Upper lobe of left lung (tissue), 4 donors: ENCODE measurements around the gene SDK1.

ENCODE experiments used
- EP300 ChIP-seq, 4 donors: sonication (generic); formaldehyde crosslinking; IDR thresholded peaks; one replicate each; pipeline ENCODE4 v1.5.1; 2017; ENCODE audit warnings: antibody characterized with exemption in 4 of 4, control low read depth in 2 of 4
- POLR2A ChIP-seq, 4 donors: fragments of 450-650 bp; IDR thresholded peaks; one replicate each; pipeline ENCODE4 v1.5.1; 2016 to 2017; ENCODE audit warnings: antibody characterized with exemption in 4 of 4, mild to moderate bottlenecking in 2 of 4
- TF ChIP-seq, protein P1 (sequence below), 6 experiments: fragments of 450-650 bp in 4 of 6; fragments of 200-600 bp in 2 of 6; sonication (generic) in 2 of 6; IDR thresholded peaks; one replicate each; pipeline ENCODE4 v1.5.1; 2016 to 2019; ENCODE audit warnings: antibody characterized with exemption in 6 of 6

DNA sequence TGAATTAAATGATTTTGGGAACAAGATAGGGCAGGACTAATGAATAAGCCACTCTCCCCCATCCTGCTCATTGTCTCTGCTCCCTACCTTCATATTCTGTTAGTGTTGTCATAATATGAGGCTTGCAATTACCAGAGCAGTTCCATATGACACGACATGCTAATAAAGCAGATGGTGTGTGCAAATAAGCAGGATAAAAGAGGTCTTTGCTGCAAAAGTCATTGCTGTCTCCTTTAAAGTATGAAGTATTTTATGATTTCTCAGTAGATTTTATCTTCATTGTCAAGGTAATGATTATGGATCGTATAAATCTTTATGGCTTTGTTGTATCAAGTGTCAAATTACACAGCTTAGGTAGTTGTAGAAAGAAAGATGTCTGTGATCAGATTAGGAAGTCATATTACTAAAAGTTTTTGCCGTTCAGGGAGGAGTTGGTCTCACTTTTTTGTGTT lies 114.8 kb downstream of the SDK1 start:
- TF ChIP-seq, protein P1, sequence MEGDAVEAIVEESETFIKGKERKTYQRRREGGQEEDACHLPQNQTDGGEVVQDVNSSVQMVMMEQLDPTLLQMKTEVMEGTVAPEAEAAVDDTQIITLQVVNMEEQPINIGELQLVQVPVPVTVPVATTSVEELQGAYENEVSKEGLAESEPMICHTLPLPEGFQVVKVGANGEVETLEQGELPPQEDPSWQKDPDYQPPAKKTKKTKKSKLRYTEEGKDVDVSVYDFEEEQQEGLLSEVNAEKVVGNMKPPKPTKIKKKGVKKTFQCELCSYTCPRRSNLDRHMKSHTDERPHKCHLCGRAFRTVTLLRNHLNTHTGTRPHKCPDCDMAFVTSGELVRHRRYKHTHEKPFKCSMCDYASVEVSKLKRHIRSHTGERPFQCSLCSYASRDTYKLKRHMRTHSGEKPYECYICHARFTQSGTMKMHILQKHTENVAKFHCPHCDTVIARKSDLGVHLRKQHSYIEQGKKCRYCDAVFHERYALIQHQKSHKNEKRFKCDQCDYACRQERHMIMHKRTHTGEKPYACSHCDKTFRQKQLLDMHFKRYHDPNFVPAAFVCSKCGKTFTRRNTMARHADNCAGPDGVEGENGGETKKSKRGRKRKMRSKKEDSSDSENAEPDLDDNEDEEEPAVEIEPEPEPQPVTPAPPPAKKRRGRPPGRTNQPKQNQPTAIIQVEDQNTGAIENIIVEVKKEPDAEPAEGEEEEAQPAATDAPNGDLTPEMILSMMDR (IDR thresholded peaks at IDR 0.05): no peak
- TF ChIP-seq POLR2A (IDR thresholded peaks at IDR 0.05): no peak
- TF ChIP-seq EP300 (IDR thresholded peaks at IDR 0.05): no peak
